HEK293 (cell line): ENCODE results near the gene UPP2.

Source experiments
- BCL11A ChIP-seq: fragments of 450-650 bp; formaldehyde crosslinking; IDR thresholded peaks from 2 replicates; pipeline ENCODE4 v1.5.1; 2016; ENCODE audit warnings: low read depth, missing biosample characterization, missing genetic modification characterization
- CTCF ChIP-seq: fragments of 450-650 bp; formaldehyde crosslinking; IDR thresholded peaks from 2 replicates; pipeline ENCODE4 v1.5.1; 2016; ENCODE audit warnings: missing biosample characterization, missing genetic modification characterization
- KLF17 ChIP-seq: fragments of 450-650 bp; formaldehyde crosslinking; IDR thresholded peaks from 2 replicates; pipeline ENCODE4 v1.5.1; 2016; ENCODE audit warnings: missing biosample characterization, missing genetic modification characterization
- PATZ1 ChIP-seq: fragments of 450-650 bp; formaldehyde crosslinking; IDR thresholded peaks from 2 replicates; pipeline ENCODE4 v1.5.1; 2016; ENCODE audit warnings: missing biosample characterization, missing genetic modification characterization
- SP2 ChIP-seq: fragments of 450-650 bp; formaldehyde crosslinking; IDR thresholded peaks from 2 replicates; pipeline ENCODE4 v1.5.1; 2016; ENCODE audit warnings: missing biosample characterization, missing genetic modification characterization
- TCF7L2 ChIP-seq: IDR thresholded peaks from 2 replicates; pipeline ENCODE4 v1.6.1; 2011; ENCODE audit warnings: low read depth, mild to moderate bottlenecking, inconsistent platforms, low read length, moderate library complexity, borderline replicate concordance
- ZBTB11 ChIP-seq: fragments of 450-650 bp; formaldehyde crosslinking; conservative IDR thresholded peaks from 2 replicates; pipeline ENCODE4 v1.5.1; 2016; ENCODE audit warnings: low read depth, missing biosample characterization, missing genetic modification characterization
- ZBTB7A ChIP-seq: fragments of 450-650 bp; formaldehyde crosslinking; IDR thresholded peaks from 2 replicates; pipeline ENCODE4 v1.5.1; 2016; ENCODE audit warnings: low read depth, missing biosample characterization, missing genetic modification characterization
- ZNF398 ChIP-seq: fragments of 450-650 bp; formaldehyde crosslinking; IDR thresholded peaks from 2 replicates; pipeline ENCODE4 v1.5.1; 2017; ENCODE audit warnings: missing biosample characterization, missing genetic modification characterization
- ZNF433 ChIP-seq: fragments of 450-650 bp; formaldehyde crosslinking; IDR thresholded peaks from 2 replicates; pipeline ENCODE4 v1.5.1; 2016; ENCODE audit warnings: missing biosample characterization, missing genetic modification characterization, low read depth
- ZNF561 ChIP-seq: fragments of 450-650 bp; IDR thresholded peaks from 2 replicates; pipeline ENCODE4 v1.5.1; 2018; ENCODE audit warnings: missing biosample characterization, missing genetic modification characterization, borderline replicate concordance
- ZNF610 ChIP-seq: fragments of 450-650 bp; formaldehyde crosslinking; IDR thresholded peaks from 2 replicates; pipeline ENCODE4 v1.5.1; 2016; ENCODE audit warnings: missing biosample characterization, missing genetic modification characterization, borderline replicate concordance
- ZNF792 ChIP-seq: fragments of 450-650 bp; formaldehyde crosslinking; IDR thresholded peaks from 2 replicates; pipeline ENCODE4 v1.5.1; 2016; ENCODE audit warnings: missing biosample characterization, missing genetic modification characterization

GRCh38 chr2:158134655-158135054 lies 33.0 kb downstream of the UPP2 start:
- TF ChIP-seq ZNF792 (tag by site-specific recombination) (no peak), ZBTB7A (tag by site-specific recombination) (no peak), CTCF (no peak), ZNF561 (tag by site-specific recombination) (no peak), ZNF398 (tag by site-specific recombination) (no peak), ZBTB11 (no peak), PATZ1 (tag by site-specific recombination) (no peak), ZNF433 (tag by site-specific recombination) (no peak), KLF17 (tag by site-specific recombination) (no peak), SP2 (tag by site-specific recombination) (no peak), BCL11A (tag by site-specific recombination) (no peak), ZNF610 (tag by site-specific recombination) (no peak), TCF7L2 (no peak)
